Measurements from ENCODE around the gene PPM1K. TPM values are rescaled to one million over a fixed set of nuclear protein-coding genes. Genes with fewer than 3 reads are reported as not detected.

PPM1K gene
- total RNA-seq, 1 experiment from 2014 or later, result 10.4 TPM

DNA sequence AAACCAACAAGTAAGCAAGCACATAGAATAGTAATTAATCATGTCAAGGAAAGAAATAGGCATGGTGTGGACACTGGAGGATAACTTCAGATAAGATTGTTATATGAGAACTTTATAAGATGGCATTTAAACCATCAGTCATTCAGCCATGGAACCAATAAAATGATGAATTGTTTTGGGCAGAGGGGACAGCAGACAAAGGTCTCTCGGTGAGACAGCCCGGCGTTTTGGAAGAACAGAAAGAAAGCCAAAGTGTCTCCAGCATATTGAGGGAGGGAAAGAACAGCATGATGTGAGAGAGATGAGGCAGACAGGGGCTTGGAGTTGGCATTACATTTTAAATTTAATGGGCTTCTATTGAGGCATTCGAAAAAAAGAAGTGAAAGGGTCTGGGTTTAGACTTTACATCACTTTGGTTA, 883 bp upstream of the PPM1K start:
- H2BK15ac ChIP-seq (ENCODE audit: low read depth, low read length), result no peak overlapping the region

More for the DNA sequence above, 883 bp upstream of the PPM1K start:
- H3K14ac ChIP-seq (ENCODE audit: insufficient read depth, low read length), result no peak overlapping the region
- TF ChIP-seq CTCF (conservative IDR thresholded peaks at IDR 0.05), result no peak
- no peaks in the 10 kb centered on the region for H3K4me1 ChIP-seq (ENCODE audit: insufficient read depth, low read length)
- H3K9ac ChIP-seq (ENCODE audit: extremely low read depth, insufficient read length, low read length), result no peak overlapping the region
- no peak overlapping the region for H2AFZ ChIP-seq (ENCODE audit: low read length)
- H3K23ac ChIP-seq (ENCODE audit: insufficient read length, low read depth, low read length), result no peak overlapping the region
- H3K4me1 Mint-ChIP-seq, result peaks cover 19 to 24% of the 10 kb centered on the region in 2 experiments
- no peak overlapping the region for H2BK12ac ChIP-seq (ENCODE audit: insufficient read length, low read depth, low read length)
- H3K27me3 Mint-ChIP-seq (ENCODE audit: low read depth), result peaks cover 21% of the 10 kb centered on the region
- H3K79me1 ChIP-seq (ENCODE audit: insufficient read depth, low read depth, low read length, poor library complexity, severe bottlenecking), result no peaks in the 10 kb centered on the region
- H3K79me2 ChIP-seq (ENCODE audit: insufficient read depth, low read length), result no peaks in the 10 kb centered on the region
- H2BK5ac ChIP-seq (ENCODE audit: insufficient read length, low read length), result no peak overlapping the region
- no peaks in the 10 kb centered on the region for H3K9me3 ChIP-seq (ENCODE audit: control insufficient read depth, low read depth, low read length)
- no peak overlapping the region for H4K91ac ChIP-seq (ENCODE audit: insufficient read length, low read depth, low read length)
- H2BK120ac ChIP-seq (ENCODE audit: low read depth, low read length, poor library complexity, severe bottlenecking), result no peak overlapping the region
- no peak overlapping the region for H3K27ac ChIP-seq (ENCODE audit: insufficient read length, low read depth, low read length)
- H3K56ac ChIP-seq (ENCODE audit: insufficient read length, low read depth, low read length), result no peak overlapping the region
- H4K20me1 ChIP-seq (ENCODE audit: control insufficient read depth, insufficient read depth, insufficient read length), result no peaks in the 10 kb centered on the region
- no peak for DNase-seq
- H3K27me3 ChIP-seq (ENCODE audit: insufficient read depth, low read length), result no peaks in the 10 kb centered on the region; the same call in 1 of the 2 replicates
- no peak overlapping the region for H3K18ac ChIP-seq (ENCODE audit: insufficient read length, low read depth, low read length)
- H4K5ac ChIP-seq (ENCODE audit: insufficient read length, low read depth, low read length), result no peak overlapping the region
- no CpG with 5 or more reads among the region's 4 CpGs for WGBS (ENCODE audit: extremely low coverage, insufficient read length, low lambda C conversion rate)
- no peak overlapping the region for H2BK20ac ChIP-seq (ENCODE audit: low read depth, low read length, poor library complexity, severe bottlenecking)
- H3K4ac ChIP-seq (ENCODE audit: low read depth, low read length), result no peak overlapping the region
- H2AK5ac ChIP-seq (ENCODE audit: insufficient read length, low read length), result no peak overlapping the region
- no peak overlapping the region for H3K27ac Mint-ChIP-seq
- no peaks in the 10 kb centered on the region for H3K9me3 Mint-ChIP-seq
- no peak overlapping the region for H3T11ph ChIP-seq (ENCODE audit: low read length)
- peaks cover 12% of the 10 kb centered on the region for H3K23me2 ChIP-seq (ENCODE audit: insufficient read length, low read depth, low read length, poor library complexity, severe bottlenecking)
- H3K4me2 ChIP-seq (ENCODE audit: insufficient read depth, insufficient read length, low read length), result peak overlapping the region; percentile 73
- peak overlapping the region; percentile 94 to 96 for H3K4me3 Mint-ChIP-seq
- no peak overlapping the region for H4K8ac ChIP-seq (replicated peaks; ENCODE audit: insufficient read length, low read depth, low read length)
- H3K36me3 Mint-ChIP-seq (ENCODE audit: insufficient read depth in 1 of 3, low read depth in 3 of 3), result no peaks in the 10 kb centered on the region

Measured in H9 (cell line).